Esophagus squamous epithelium (tissue), 5 donors: ENCODE measurements around the gene AIG1. TPM values are rescaled to one million over a fixed set of nuclear protein-coding genes. Genes with fewer than 3 reads are reported as not detected.

ENCODE experiments used
- DNase-seq: peaks from one replicate; lab custom pipeline; 2025; lab: John Stamatoyannopoulos, UW
- H3K27ac ChIP-seq, 4 donors: fragments of 200-600 bp; sonication (generic); one replicate each; pipeline ENCODE4 v1.5.1; 2016 to 2019; ENCODE audit warnings: mild to moderate bottlenecking in 1 of 4
- H3K27me3 ChIP-seq, 4 donors: fragments of 200-600 bp; sonication (generic); 1 replicate in 3 of 4; 2 replicates in 1 of 4; pipeline versions ENCODE4 v1.5.1 to v1.6.0; 2017 to 2021; ENCODE audit warnings: antibody characterized with exemption in 1 of 4
- H3K36me3 ChIP-seq, 3 donors: fragments of 200-600 bp; sonication (generic); one replicate each; pipeline ENCODE4 v1.5.1; 2016 to 2019
- H3K4me1 ChIP-seq, 3 donors: fragments of 200-600 bp; sonication (generic); one replicate each; pipeline ENCODE4 v1.5.1; 2017 to 2019
- H3K4me3 ChIP-seq, 4 donors: fragments of 200-600 bp; sonication (generic); 1 replicate in 3 of 4; 2 replicates in 1 of 4; pipeline ENCODE4 v1.5.1; 2016 to 2019; ENCODE audit warnings: mild to moderate bottlenecking in 2 of 4, moderate library complexity in 1 of 4
- H3K9me3 ChIP-seq, 3 donors: fragments of 200-600 bp; sonication (generic); one replicate each; pipeline ENCODE4 v1.5.1; 2016 to 2019
- CTCF ChIP-seq, 6 experiments: fragments of 450-650 bp in 4 of 6; fragments of 200-600 bp in 2 of 6; sonication (generic) in 2 of 6; IDR thresholded peaks; one replicate each; pipeline ENCODE4 v1.5.1; 2016 to 2019; ENCODE audit warnings: antibody characterized with exemption in 6 of 6, mild to moderate bottlenecking in 4 of 6, moderate library complexity in 4 of 6
- POLR2A ChIP-seq, 4 donors: fragments of 450-650 bp; IDR thresholded peaks; one replicate each; pipeline ENCODE4 v1.6.1; 2017; ENCODE audit warnings: antibody characterized with exemption in 4 of 4, mild to moderate bottlenecking in 4 of 4, moderate library complexity in 3 of 4
- WGBS, 2 donors: methylation state at CpG; one replicate each; pipeline ENCODE4 v1.1.5; 2018; 5-methylcytosine and 5-hydroxymethylcytosine counted together
- intact Hi-C: fragments of 100-400 bp; cut with DNase I; formaldehyde crosslinking; loops from one replicate; pipeline ENCODE4 v1.15.0; 2022
- total RNA-seq, 4 donors: library from RNA; depleted of rRNA; stranded (reverse); fragments of >200 nt; gene quantifications; one replicate each; pipeline ENCODE4 v1.1.0, GENCODE V29; 2016
- donor health status: DM: yes; HTN: yes; CAD: no.

Gene AIG1
- total RNA-seq, 4 donors from 2014 or later = 29.1 to 30.5 (median 29.9) TPM

- Histone ChIP-seq H3K4me3 (no peak overlapping the region), H3K27me3 (no peaks in the 10 kb centered on the region), H3K9me3 (no peaks in the 10 kb centered on the region), H3K27ac (no peak overlapping the region), H3K4me1 (no peaks in the 10 kb centered on the region), H3K36me3 (no peaks in the 10 kb centered on the region)
- TF ChIP-seq CTCF (IDR thresholded peaks at IDR 0.05) = peak in 5 of 6 experiments; percentile 40 to 74 (median 49)
- no peak for TF ChIP-seq POLR2A (IDR thresholded peaks at IDR 0.05)
- WGBS, 2 donors = 88 to 94% methylated on average over 4 of the region's 4 CpGs
- intact Hi-C loops = no loop called here
- DNase-seq = no peak
Measured at GRCh38 chr6:143232849-143233248, 172.2 kb downstream of the AIG1 start.

- Histone ChIP-seq H3K27ac (no peak overlapping the region), H3K4me1 (no peaks in the 10 kb centered on the region), H3K36me3 (no peaks in the 10 kb centered on the region), H3K27me3 (no peaks in the 10 kb centered on the region), H3K9me3 (no peaks in the 10 kb centered on the region), H3K4me3 (no peak overlapping the region)
- no peak for DNase-seq
- intact Hi-C loops = no loop called here
- 53 to 66% methylated on average over 4 to 8 of the region's 8 CpGs for WGBS, 2 donors
- TF ChIP-seq CTCF (IDR thresholded peaks at IDR 0.05) (no peak), POLR2A (IDR thresholded peaks at IDR 0.05) (no peak)
Measured at GRCh38 chr6:143233554-143234285, 173.0 kb downstream of the AIG1 start.

- Histone ChIP-seq H3K4me1 (no peaks in the 10 kb centered on the region), H3K9me3 (no peaks in the 10 kb centered on the region), H3K27ac (no peak overlapping the region), H3K36me3 (no peaks in the 10 kb centered on the region), H3K4me3 (no peak overlapping the region), H3K27me3 (no peaks in the 10 kb centered on the region)
- intact Hi-C loops = no loop called here
- DNase-seq = no peak
- 50 to 69% methylated on average over 1 to 2 of the region's 2 CpGs for WGBS, 2 donors
- TF ChIP-seq CTCF (IDR thresholded peaks at IDR 0.05) (no peak), POLR2A (IDR thresholded peaks at IDR 0.05) (no peak)
Measured at GRCh38 chr6:143234734-143235133, 174.0 kb downstream of the AIG1 start.

- Histone ChIP-seq H3K27ac (no peak overlapping the region), H3K36me3 (no peaks in the 10 kb centered on the region), H3K4me1 (no peaks in the 10 kb centered on the region), H3K4me3 (no peak overlapping the region), H3K9me3 (no peaks in the 10 kb centered on the region), H3K27me3 (no peaks in the 10 kb centered on the region)
- 74 to 78% methylated on average over 8 to 16 of the region's 16 CpGs for WGBS, 2 donors
- intact Hi-C loops = no loop called here
- no peak for TF ChIP-seq POLR2A (IDR thresholded peaks at IDR 0.05)
- TF ChIP-seq CTCF (IDR thresholded peaks at IDR 0.05) = no peak
- no peak for DNase-seq
Measured at GRCh38 chr6:143236151-143236798, 175.6 kb downstream of the AIG1 start.

GRCh38 chr6:143238306-143238705 is 177.6 kb downstream of the AIG1 start:
- intact Hi-C loops = no loop called here
- TF ChIP-seq CTCF (IDR thresholded peaks at IDR 0.05) (no peak), POLR2A (IDR thresholded peaks at IDR 0.05) (no peak)
- Histone ChIP-seq H3K27me3 (no peaks in the 10 kb centered on the region), H3K4me3 (no peak overlapping the region), H3K9me3 (no peaks in the 10 kb centered on the region), H3K27ac (no peak overlapping the region), H3K4me1 (no peaks in the 10 kb centered on the region), H3K36me3 (no peaks in the 10 kb centered on the region)
- DNase-seq = no peak
- WGBS, 2 donors = 95 to 100% methylated on average over 1 of the region's 1 CpG
